GM12872 (cell line): Measurements from ENCODE around the gene GRAMD1B.

Source experiments
- CTCF ChIP-seq: IDR thresholded peaks from 3 replicates; pipeline ENCODE4 v1.5.1; 2011; ENCODE audit warnings: low read depth, mild to moderate bottlenecking, low read length, moderate library complexity; ENCODE audit not compliant: insufficient read depth

GRAMD1B gene

DNA sequence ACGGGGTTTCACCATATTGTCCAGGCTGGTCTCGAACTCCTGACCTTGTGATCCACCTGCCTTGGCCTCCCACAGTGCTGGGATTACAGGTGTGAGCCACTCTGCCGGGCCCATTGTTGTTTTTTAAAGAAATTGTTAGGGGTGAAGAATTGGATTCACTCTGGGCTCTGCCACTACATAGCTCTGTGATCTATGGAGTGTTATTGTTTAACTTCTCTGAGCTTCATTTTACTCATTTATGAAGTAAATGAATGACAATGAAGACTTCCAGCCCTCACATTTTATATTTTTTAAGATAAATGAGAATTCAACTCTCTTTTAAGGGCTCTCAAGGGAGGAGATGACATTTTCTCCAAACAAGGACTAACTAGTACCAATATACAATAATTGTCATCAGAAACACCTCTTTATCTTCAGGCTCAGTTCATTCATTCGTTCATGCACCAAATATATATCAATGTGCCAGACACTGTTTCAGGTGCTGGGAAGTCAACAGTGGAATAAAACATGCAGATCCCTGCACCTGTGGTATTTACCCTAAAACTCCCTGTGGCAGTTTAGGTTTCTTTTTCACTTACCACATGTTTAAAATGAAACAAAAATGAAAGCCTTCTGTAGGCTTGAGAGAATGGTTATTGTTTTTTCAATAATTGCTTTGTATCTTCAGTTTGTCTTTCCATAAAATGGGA is 23.5 kb upstream of the GRAMD1B start:
- no peak for TF ChIP-seq CTCF

- peak; percentile 86 for TF ChIP-seq CTCF
Measured at GRCh38 chr11:123407130-123407995, 22.7 kb upstream of the GRAMD1B start.

DNA sequence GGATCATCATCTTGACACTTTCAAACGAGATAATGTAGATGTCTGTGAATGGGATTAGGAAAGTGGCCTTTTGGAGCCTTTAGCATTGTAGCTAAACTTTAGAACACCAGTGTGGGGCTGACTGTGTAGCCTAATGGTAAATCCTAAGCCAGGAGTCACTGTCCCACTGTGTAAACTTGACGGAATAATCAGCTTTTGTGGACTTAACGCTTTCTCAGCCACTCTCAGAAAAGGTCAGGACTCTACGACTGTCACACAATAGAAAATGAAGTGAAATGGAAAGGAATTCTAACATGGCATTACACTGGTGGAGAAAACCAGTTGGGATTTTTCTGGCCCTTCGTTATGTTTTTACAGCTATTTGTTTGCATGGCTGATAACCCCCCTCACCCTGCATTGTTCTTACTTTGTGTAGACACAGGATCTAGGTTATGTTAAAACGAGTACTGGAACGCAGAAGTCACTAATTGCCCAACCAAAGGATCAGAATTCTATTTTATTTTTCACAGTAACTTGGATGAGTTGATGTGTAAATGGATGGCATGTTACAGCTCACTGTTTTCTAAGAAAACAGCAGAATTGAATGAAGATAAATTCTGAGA is 22.0 kb upstream of the GRAMD1B start:
- no peak for TF ChIP-seq CTCF

GRCh38 chr11:123408619-123409455 is 21.2 kb upstream of the GRAMD1B start:
- TF ChIP-seq CTCF = no peak

GRCh38 chr11:123409456-123410217 is 20.4 kb upstream of the GRAMD1B start:
- no peak for TF ChIP-seq CTCF

DNA sequence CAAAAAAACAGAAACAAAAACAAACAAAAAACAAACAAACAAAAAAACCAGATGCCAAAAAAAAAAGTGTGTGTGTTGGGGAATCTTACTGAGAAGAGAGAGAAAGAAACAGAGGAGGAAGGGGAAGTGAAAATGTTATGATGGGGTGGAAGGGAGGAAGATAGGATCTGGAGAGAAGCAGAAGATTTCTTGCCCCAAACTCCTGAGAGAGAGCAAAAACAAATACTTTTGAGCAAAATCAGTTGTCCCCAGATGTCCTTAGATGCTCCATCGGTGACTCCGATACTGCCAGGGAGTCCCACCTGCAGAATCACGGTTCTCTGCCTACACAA is 19.9 kb upstream of the GRAMD1B start:
- TF ChIP-seq CTCF = no peak
